22Rv1 (cell line): Measurements from ENCODE around the gene FARSB.

Experiments
- ZFX ChIP-seq: fragments of 450-650 bp; IDR thresholded peaks from 2 replicates; pipeline ENCODE4 v1.6.1; 2017; ENCODE audit warnings: antibody characterized with exemption, borderline replicate concordance
- TF ChIP-seq, protein P1 (sequence below): fragments of 450-650 bp; IDR thresholded peaks from 2 replicates; pipeline ENCODE4 v1.5.1; 2017; ENCODE audit warnings: mild to moderate bottlenecking

DNA sequence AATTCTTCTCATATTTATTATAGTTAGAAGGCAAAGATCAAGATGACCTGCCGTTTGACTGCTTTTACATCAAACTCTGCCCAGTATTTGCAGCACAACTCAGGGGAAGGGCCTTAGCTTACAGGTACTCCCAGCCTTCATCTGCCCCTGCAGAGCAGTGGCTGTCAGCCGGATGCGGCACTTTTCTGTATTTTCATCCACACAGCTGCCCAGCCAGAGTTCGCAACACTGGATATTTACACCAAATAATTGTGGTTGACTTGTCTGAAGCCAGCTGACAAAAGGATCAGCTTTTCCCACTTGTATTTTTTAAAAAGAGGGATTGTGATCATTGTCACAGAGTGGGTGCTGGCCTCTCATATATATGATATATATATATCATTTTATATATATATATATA lies 94.7 kb downstream of the FARSB start:
- TF ChIP-seq, protein P1, sequence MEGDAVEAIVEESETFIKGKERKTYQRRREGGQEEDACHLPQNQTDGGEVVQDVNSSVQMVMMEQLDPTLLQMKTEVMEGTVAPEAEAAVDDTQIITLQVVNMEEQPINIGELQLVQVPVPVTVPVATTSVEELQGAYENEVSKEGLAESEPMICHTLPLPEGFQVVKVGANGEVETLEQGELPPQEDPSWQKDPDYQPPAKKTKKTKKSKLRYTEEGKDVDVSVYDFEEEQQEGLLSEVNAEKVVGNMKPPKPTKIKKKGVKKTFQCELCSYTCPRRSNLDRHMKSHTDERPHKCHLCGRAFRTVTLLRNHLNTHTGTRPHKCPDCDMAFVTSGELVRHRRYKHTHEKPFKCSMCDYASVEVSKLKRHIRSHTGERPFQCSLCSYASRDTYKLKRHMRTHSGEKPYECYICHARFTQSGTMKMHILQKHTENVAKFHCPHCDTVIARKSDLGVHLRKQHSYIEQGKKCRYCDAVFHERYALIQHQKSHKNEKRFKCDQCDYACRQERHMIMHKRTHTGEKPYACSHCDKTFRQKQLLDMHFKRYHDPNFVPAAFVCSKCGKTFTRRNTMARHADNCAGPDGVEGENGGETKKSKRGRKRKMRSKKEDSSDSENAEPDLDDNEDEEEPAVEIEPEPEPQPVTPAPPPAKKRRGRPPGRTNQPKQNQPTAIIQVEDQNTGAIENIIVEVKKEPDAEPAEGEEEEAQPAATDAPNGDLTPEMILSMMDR = no peak
- TF ChIP-seq ZFX = no peak
